Measurements from ENCODE around the gene UNC119B. TPM values are rescaled to one million over a fixed set of nuclear protein-coding genes. Genes with fewer than 3 reads are reported as not detected.

UNC119B gene
- total RNA-seq, 2 experiments from 2014 or later: 20.1 to 26.6 TPM

GRCh38 chr12:120719496-120720233 lies 9.4 kb downstream of the UNC119B start:
- no peak overlapping the region for H3K4me3 Mint-ChIP-seq
- ChIA-PET POLR2A (no interaction called here), CTCF (interaction anchor here (0.5 to 1.2 kb wide), 5 partner anchors 8 to 202 kb away, joined by 3 to 6 read pairs (median 3); partner anchors contain the start of gene POP5)
- H3K4me1 Mint-ChIP-seq: peaks cover 16% of the 10 kb centered on the region
- H3K36me3 Mint-ChIP-seq (ENCODE audit: low read depth): peaks cover 64% of the 10 kb centered on the region
- no peaks in the 10 kb centered on the region for H3K27me3 Mint-ChIP-seq
- intact Hi-C loops (cut with DNase I, micrococcal nuclease): loop anchor here in 1 of 2 experiments (10.0 kb wide), 1 partner anchor 395 kb away; the partner anchor contains the start of gene PLA2G1B
- H3K27ac Mint-ChIP-seq: no peak overlapping the region
- DNase-seq: no peak
- no peak for ATAC-seq
- no peaks in the 10 kb centered on the region for H3K9me3 Mint-ChIP-seq (ENCODE audit: low read depth)

DNA sequence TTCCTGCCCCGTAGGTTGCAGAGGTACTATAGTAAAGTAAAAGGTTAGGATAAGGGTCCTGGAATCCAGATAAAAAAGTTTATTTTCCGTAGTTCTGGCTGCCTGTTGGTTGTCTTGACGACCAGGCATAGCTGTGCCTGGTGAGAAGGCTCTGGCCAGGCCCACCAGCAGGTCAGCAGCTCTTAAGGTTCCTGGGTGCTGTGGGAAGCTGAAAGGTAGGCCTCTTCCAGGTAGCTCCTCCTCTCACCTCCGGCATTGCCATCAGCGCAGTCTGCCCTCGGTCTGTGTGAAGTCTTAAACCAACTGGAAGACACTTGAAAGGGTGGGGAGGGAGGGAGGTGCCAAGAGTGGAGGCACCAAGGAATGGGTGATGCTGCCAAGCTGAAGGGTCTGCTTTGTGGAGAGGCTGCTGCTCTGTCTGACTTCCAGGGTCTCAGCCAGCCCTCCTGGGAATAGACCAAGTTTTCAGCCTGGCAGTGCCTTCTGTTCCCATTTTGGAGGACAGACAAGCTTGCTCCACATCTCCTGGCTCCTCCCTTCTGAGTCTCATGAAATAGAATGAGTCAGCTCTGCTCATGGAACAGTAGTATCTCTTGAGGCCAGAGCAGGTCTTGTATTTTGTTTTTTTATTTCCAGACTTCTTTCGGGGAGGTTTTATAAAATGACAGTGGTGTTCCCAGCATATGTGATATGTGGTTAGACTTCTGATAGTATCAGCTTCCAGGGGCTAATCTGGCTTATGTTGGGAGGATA lies 10.2 kb downstream of the UNC119B start:
- DNase-seq (no peak), ATAC-seq (no peak)
- ChIA-PET POLR2A (no interaction called here), CTCF (interaction anchor here (0.9 to 1.2 kb wide), 4 partner anchors 9 to 139 kb away, joined by 3 to 6 read pairs (median 4); partner anchors contain the start of gene POP5)
- no peak overlapping the region for H3K4me3 Mint-ChIP-seq
- no peaks in the 10 kb centered on the region for H3K9me3 Mint-ChIP-seq (ENCODE audit: low read depth)
- no peaks in the 10 kb centered on the region for H3K27me3 Mint-ChIP-seq
- H3K27ac Mint-ChIP-seq: peak overlapping the region; percentile 15
- peaks cover 60% of the 10 kb centered on the region for H3K36me3 Mint-ChIP-seq (ENCODE audit: low read depth)
- intact Hi-C loops (cut with DNase I, micrococcal nuclease): no loop called here
- peaks cover 23% of the 10 kb centered on the region for H3K4me1 Mint-ChIP-seq

- ChIA-PET POLR2A (no interaction called here), CTCF (interaction anchor here (1.2 kb wide), 3 partner anchors 10 to 140 kb away, joined by 3 to 6 read pairs (median 5); partner anchors contain the start of gene POP5)
- intact Hi-C loops (cut with DNase I, micrococcal nuclease): no loop called here
- Mint-ChIP-seq H3K27me3 (no peaks in the 10 kb centered on the region), H3K36me3 (ENCODE audit: low read depth) (peaks cover 57% of the 10 kb centered on the region), H3K4me3 (no peak overlapping the region), H3K27ac (peak overlapping the region; percentile 15), H3K4me1 (peaks cover 25% of the 10 kb centered on the region), H3K9me3 (ENCODE audit: low read depth) (no peaks in the 10 kb centered on the region)
- DNase-seq (no peak), ATAC-seq (no peak)
Measured at GRCh38 chr12:120720987-120721801, 10.9 kb downstream of the UNC119B start.

- intact Hi-C loops (cut with DNase I, micrococcal nuclease): no loop called here
- CTCF ChIA-PET: no interaction called here
- Mint-ChIP-seq H3K27me3 (no peaks in the 10 kb centered on the region), H3K36me3 (ENCODE audit: low read depth) (peaks cover 50% of the 10 kb centered on the region), H3K4me3 (no peak overlapping the region), H3K27ac (no peak overlapping the region), H3K9me3 (ENCODE audit: low read depth) (no peaks in the 10 kb centered on the region), H3K4me1 (peaks cover 29% of the 10 kb centered on the region)
- DNase-seq (no peak), ATAC-seq (no peak)
- POLR2A ChIA-PET: no interaction called here
Measured at GRCh38 chr12:120721866-120722265, 11.6 kb downstream of the UNC119B start.

GRCh38 chr12:120722784-120723183 lies 12.5 kb downstream of the UNC119B start:
- intact Hi-C loops (cut with DNase I, micrococcal nuclease): no loop called here
- ChIA-PET CTCF (no interaction called here), POLR2A (no interaction called here)
- Mint-ChIP-seq H3K4me3 (no peak overlapping the region), H3K9me3 (ENCODE audit: low read depth) (no peaks in the 10 kb centered on the region), H3K4me1 (peaks cover 29% of the 10 kb centered on the region), H3K27me3 (no peaks in the 10 kb centered on the region), H3K36me3 (ENCODE audit: low read depth) (peaks cover 46% of the 10 kb centered on the region), H3K27ac (no peak overlapping the region)
- ATAC-seq (no peak), DNase-seq (no peak)

DNA sequence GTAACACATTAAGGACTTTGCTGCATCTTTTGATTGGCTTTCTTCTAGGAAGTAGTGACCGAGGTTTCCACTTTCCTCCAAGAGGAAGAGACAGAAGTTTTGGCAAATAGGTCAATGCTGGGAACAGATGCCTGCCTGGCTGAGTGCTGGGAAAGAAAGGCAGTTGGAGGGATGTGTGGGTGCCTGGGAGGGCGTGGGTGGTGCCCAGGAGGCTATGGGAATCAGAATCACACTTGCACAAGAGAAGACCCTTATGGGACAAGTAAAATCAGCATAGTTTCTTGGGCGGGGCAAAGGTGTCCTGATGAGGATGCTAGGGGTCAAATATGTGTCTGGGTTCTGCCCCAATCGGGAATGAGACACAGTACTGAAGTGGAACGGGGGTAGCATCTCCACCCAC lies 14.5 kb downstream of the UNC119B start:
- Mint-ChIP-seq H3K9me3 (ENCODE audit: low read depth) (no peaks in the 10 kb centered on the region), H3K27me3 (no peaks in the 10 kb centered on the region), H3K36me3 (ENCODE audit: low read depth) (peaks cover 38% of the 10 kb centered on the region), H3K4me1 (peaks cover 24% of the 10 kb centered on the region), H3K4me3 (peak overlapping the region; percentile 78), H3K27ac (no peak overlapping the region)
- ChIA-PET POLR2A (no interaction called here), CTCF (interaction anchor here (0.8 to 1.4 kb wide), 4 partner anchors 75 to 247 kb away, joined by 3 to 8 read pairs (median 4); no protein-coding TSS in a partner anchor)
- DNase-seq (no peak), ATAC-seq (no peak)
- intact Hi-C loops (cut with DNase I, micrococcal nuclease): loop anchor here (1.0 to 5.0 kb wide), 7 partner anchors 14 to 572 kb away; partner anchors contain the start of genes POP5 (in 2 of the 2), C12orf43 (in 1 of the 2), CAMKK2 (in 1 of the 2) and SPPL3 (in 1 of the 2)

DNA sequence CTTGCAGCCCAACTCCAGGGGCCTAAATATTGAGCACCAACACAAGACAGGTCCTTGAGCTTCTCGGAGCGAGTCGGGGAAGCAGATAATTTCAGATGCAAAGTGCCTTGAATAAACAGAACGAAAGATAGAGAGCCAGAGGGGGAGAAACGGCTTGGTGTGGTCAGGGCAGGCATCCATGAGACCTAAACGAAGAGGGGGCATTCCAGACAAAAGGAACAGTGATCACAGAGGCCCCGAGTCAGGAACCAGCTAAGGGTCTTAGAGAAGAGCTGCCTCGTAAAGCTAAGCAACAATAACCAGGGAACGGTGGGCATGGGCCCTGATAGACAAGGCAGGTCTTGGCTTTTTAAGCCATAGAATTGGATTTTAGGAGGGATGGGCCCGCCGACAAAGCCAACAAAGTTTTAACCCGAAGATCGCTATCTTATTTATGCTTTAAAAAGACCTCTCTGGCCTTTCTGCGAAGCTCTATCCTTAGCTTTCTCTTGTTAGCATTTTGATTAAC lies 14.9 kb downstream of the UNC119B start:
- POLR2A ChIA-PET: interaction anchor here (0.6 kb wide), 1 partner anchor 294 kb away, joined by 5 read pairs; no protein-coding TSS in a partner anchor

DNA sequence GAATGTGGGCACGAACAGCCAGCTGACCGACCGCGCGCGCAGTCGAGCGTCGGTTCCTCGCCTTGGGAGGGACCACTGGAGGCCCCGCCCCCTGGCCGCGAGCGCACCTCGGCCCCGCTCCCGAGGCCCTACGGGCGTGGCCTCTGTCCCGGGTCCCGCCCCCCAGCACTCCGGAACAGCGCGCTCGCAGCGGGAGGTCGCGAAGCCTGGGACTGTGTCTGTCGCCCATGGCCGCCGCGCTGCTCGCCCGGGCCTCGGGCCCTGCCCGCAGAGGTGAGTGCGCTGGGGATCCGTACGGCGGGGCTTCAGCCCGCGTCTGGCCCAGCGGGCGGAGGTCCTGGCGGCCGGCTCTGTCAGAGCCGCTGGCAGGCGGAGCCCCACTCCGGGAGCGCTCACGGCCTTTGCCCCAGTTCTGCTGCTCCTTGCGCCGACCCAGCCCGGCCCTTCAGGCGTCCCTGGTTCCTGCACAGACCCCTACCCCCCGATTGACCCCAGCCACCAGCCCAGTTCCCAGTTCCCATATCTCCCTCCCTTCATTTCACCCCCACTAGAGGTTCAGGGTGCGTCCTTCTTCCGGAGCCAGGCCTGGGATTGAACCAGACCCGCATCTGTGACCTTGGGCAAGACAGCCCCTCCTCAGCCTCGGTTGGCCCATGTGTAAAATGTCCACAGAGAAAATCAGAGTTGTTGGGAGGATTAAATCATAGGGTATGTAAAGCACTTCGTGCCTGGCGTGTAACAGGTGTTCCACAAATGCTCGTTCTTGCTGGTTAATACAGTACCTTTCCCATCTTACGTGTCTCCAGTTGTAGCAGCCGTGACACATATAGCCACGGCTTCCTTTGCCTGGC lies 15.6 kb downstream of the UNC119B start, which contains the start of gene ACADS:
TSS of gene ACADS (plus strand) at position 168 of the 851 bp plus-strand sequence. CDS start at position 228, 60 bp downstream.
- intact Hi-C loops (cut with DNase I, micrococcal nuclease): loop anchor here (1.0 to 5.0 kb wide), 7 partner anchors 16 to 570 kb away; partner anchors contain the start of genes POP5 (in 2 of the 2), C12orf43 (in 1 of the 2), CAMKK2 (in 1 of the 2) and SPPL3 (in 1 of the 2)
- ChIA-PET POLR2A (interaction anchor here (0.6 kb wide), 1 partner anchor 295 kb away, joined by 5 read pairs; no protein-coding TSS in a partner anchor), CTCF (interaction anchor here (0.6 to 1.4 kb wide), 7 partner anchors 14 to 246 kb away, joined by 3 to 8 read pairs (median 3); no protein-coding TSS in a partner anchor)
- ATAC-seq (peak; percentile 100), DNase-seq (peak; percentile 96)
- Mint-ChIP-seq H3K4me1 (peaks cover 17% of the 10 kb centered on the region), H3K27ac (peak within 1 kb of the TSS; percentile 64), H3K4me3 (peak within 1 kb of the TSS; percentile 78), H3K36me3 (ENCODE audit: low read depth) (peaks cover 32% of the 10 kb centered on the region), H3K9me3 (ENCODE audit: low read depth) (no peaks in the 10 kb centered on the region), H3K27me3 (no peaks in the 10 kb centered on the region)

More for the DNA sequence above, 14.9 kb downstream of the UNC119B start:
- no peaks in the 10 kb centered on the region for H3K9me3 Mint-ChIP-seq (ENCODE audit: low read depth)
- CTCF ChIA-PET: interaction anchor here (0.6 to 1.4 kb wide), 7 partner anchors 14 to 247 kb away, joined by 3 to 8 read pairs (median 3); no protein-coding TSS in a partner anchor
- no peaks in the 10 kb centered on the region for H3K27me3 Mint-ChIP-seq
- peaks cover 22% of the 10 kb centered on the region for H3K4me1 Mint-ChIP-seq
- ATAC-seq (no peak), DNase-seq (no peak)
- peak overlapping the region; percentile 56 for H3K27ac Mint-ChIP-seq
- peaks cover 36% of the 10 kb centered on the region for H3K36me3 Mint-ChIP-seq (ENCODE audit: low read depth)
- H3K4me3 Mint-ChIP-seq: peak overlapping the region; percentile 78
- intact Hi-C loops (cut with DNase I, micrococcal nuclease): loop anchor here (1.0 to 5.0 kb wide), 7 partner anchors 15 to 571 kb away; partner anchors contain the start of genes POP5 (in 2 of the 2), C12orf43 (in 1 of the 2), CAMKK2 (in 1 of the 2) and SPPL3 (in 1 of the 2)

- Mint-ChIP-seq H3K4me3 (peak overlapping the region; percentile 78), H3K9me3 (ENCODE audit: low read depth) (no peaks in the 10 kb centered on the region), H3K27me3 (no peaks in the 10 kb centered on the region), H3K36me3 (ENCODE audit: low read depth) (peaks cover 29% of the 10 kb centered on the region), H3K27ac (peak overlapping the region; percentile 64), H3K4me1 (peaks cover 16% of the 10 kb centered on the region)
- intact Hi-C loops (cut with DNase I, micrococcal nuclease): loop anchor here (5.0 kb wide), 2 partner anchors 144 to 246 kb away; partner anchors contain the start of gene POP5 (in 2 of the 2)
- no peak for ATAC-seq
- DNase-seq: no peak
- ChIA-PET POLR2A (no interaction called here), CTCF (no interaction called here)
Measured at GRCh38 chr12:120726510-120726793, 16.2 kb downstream of the UNC119B start.

DNA sequence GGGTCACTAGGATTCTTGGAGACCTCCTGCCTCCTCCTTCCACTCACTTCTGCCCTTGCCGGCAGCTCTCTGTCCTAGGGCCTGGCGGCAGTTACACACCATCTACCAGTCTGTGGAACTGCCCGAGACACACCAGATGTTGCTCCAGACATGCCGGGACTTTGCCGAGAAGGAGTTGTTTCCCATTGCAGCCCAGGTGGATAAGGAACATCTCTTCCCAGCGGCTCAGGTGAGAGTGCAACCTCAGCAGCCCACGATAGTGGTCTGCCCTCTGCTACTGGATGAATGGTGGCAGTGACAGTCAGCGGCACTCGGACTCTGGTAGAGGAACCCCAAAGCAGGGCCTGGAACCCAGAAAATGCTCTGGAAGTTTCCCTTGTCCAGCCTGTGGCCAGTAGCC lies 16.7 kb downstream of the UNC119B start:
- Mint-ChIP-seq H3K36me3 (ENCODE audit: low read depth) (peaks cover 26% of the 10 kb centered on the region), H3K9me3 (ENCODE audit: low read depth) (no peaks in the 10 kb centered on the region), H3K4me3 (peak overlapping the region; percentile 78), H3K4me1 (peaks cover 16% of the 10 kb centered on the region), H3K27ac (no peak overlapping the region), H3K27me3 (no peaks in the 10 kb centered on the region)
- DNase-seq (no peak), ATAC-seq (no peak)
- ChIA-PET CTCF (no interaction called here), POLR2A (no interaction called here)
- intact Hi-C loops (cut with DNase I, micrococcal nuclease): loop anchor here (5.0 kb wide), 2 partner anchors 145 to 245 kb away; partner anchors contain the start of gene POP5 (in 2 of the 2)
